Ovary (tissue), 3 donors: ENCODE data around the gene MTR.

Experiments used
- EP300 ChIP-seq: sonication (generic); formaldehyde crosslinking; IDR thresholded peaks from one replicate; pipeline ENCODE4 v1.6.1; 2017; ENCODE audit warnings: antibody characterized with exemption
- POLR2A ChIP-seq: fragments of 450-650 bp; IDR thresholded peaks from one replicate; pipeline ENCODE4 v1.6.1; 2017; ENCODE audit warnings: antibody characterized with exemption, mild to moderate bottlenecking, moderate library complexity
- TF ChIP-seq, protein P1 (sequence below), 3 donors: fragments of 450-650 bp in 2 of 3; fragments of 200-600 bp in 1 of 3; IDR thresholded peaks; one replicate each; pipeline versions ENCODE4 v1.5.1 to v1.8.0; 2016 to 2022; ENCODE audit warnings: antibody characterized with exemption in 3 of 3, mild to moderate bottlenecking in 1 of 3
- donor health status: DM: no; HTN: no; CAD: no.

DNA sequence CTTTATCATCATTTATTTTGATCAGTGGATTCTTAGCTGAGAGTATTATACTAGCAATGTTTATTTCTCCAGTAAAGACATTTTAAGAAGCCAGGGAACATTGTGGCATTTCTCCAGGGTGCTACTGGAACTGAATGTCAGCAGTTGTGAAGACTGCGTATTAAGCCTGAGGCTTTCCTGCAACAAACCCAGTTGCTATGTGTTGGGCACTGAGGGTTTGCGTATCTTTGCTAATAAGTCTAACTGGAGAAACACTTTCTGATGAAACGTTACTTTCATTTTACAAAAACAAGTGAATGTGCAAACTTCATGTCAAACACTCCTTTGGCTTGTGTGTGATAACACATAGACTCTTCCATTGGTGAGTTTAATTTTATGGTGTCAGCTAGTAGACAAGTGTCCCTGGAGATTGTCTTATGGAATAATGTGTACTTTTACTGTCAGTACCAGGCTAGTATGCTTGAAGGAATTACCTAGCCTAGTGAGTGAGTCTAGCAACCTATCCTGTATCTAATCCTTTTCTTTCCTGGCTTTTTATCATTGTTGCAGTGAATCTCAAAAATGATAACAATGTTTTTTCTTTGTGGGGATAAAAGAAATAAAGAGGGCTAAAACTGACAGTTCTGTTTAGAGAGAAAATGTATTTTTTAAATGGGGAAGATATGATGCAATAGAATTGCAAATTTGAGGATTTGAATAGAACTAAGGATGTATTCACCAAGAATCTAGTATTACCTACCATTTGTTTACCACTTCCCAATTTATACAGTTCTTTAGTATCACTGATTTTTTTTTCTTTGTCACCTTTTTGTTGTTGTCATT lies 70.1 kb downstream of the MTR start:
- TF ChIP-seq POLR2A (no peak), EP300 (no peak)
- TF ChIP-seq, protein P1, sequence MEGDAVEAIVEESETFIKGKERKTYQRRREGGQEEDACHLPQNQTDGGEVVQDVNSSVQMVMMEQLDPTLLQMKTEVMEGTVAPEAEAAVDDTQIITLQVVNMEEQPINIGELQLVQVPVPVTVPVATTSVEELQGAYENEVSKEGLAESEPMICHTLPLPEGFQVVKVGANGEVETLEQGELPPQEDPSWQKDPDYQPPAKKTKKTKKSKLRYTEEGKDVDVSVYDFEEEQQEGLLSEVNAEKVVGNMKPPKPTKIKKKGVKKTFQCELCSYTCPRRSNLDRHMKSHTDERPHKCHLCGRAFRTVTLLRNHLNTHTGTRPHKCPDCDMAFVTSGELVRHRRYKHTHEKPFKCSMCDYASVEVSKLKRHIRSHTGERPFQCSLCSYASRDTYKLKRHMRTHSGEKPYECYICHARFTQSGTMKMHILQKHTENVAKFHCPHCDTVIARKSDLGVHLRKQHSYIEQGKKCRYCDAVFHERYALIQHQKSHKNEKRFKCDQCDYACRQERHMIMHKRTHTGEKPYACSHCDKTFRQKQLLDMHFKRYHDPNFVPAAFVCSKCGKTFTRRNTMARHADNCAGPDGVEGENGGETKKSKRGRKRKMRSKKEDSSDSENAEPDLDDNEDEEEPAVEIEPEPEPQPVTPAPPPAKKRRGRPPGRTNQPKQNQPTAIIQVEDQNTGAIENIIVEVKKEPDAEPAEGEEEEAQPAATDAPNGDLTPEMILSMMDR (IDR thresholded peaks at IDR 0.05), result no peak
